ENCODE data around the gene ANO10. TPM values are rescaled to one million over a fixed set of nuclear protein-coding genes. Genes with fewer than 3 reads are reported as not detected.
A peak's percentile ranks its signal among the peaks of the same experiment; 100 is the strongest.

The ANO10 gene
- polyA plus RNA-seq, 3 donors = 11.2 to 24.8 (median 21.6) TPM

- peak overlapping the region in 1 of 3 experiments; percentile 17 for H3K4me3 ChIP-seq (replicated peaks in 1 of 3; ENCODE audit: low read depth in 2 of 3, low read length in 3 of 3)
- DNase-seq = no peak
- intact Hi-C loops (cut with micrococcal nuclease) = no loop called here
- peaks cover 84 to 93% of the 10 kb centered on the region in 2 donors for H3K36me3 ChIP-seq (replicated peaks in 1 of 2; ENCODE audit: control insufficient read depth in 1 of 2, insufficient read depth in 2 of 2, low read length in 2 of 2)
- Mint-ChIP-seq H3K9me3 (peaks cover 23 to 48% (median 40%) of the 10 kb centered on the region in 7 donors), H3K4me1 (peaks cover 4% of the 10 kb centered on the region), H3K36me3 (peaks cover 79 to 94% of the 10 kb centered on the region in 2 donors), H3K27me3 (ENCODE audit: low read depth in 3 of 3) (no peaks in the 10 kb centered on the region), H3K27ac (no peak overlapping the region), H3K4me3 (no peak overlapping the region)
- H2AFZ ChIP-seq (ENCODE audit: insufficient read depth, low read depth, low read length, poor library complexity, severe bottlenecking) = no peak overlapping the region
- H3K79me2 ChIP-seq (ENCODE audit: insufficient read depth, low read length) = peaks cover 84% of the 10 kb centered on the region
- no peak overlapping the region for H3K27ac ChIP-seq (ENCODE audit: low read depth in 1 of 2, low read length in 2 of 2)
- H3K27me3 ChIP-seq (ENCODE audit: control insufficient read depth in 2 of 2, insufficient read depth in 2 of 2, low read length in 2 of 2) = no peaks in the 10 kb centered on the region
- peaks cover 30 to 41% of the 10 kb centered on the region in 2 donors for H3K9me3 ChIP-seq (replicated peaks in 1 of 2; ENCODE audit: control insufficient read depth in 1 of 2, insufficient read depth in 1 of 2, low read length in 2 of 2)
- WGBS (ENCODE audit: insufficient coverage) = no CpG with 5 or more reads among the region's 2 CpGs
- no peak for TF ChIP-seq CTCF (IDR thresholded peaks at IDR 0.05)
- peaks cover 51% of the 10 kb centered on the region for H4K20me1 ChIP-seq (ENCODE audit: insufficient read depth, low read length)
- H3K4me1 ChIP-seq (ENCODE audit: control insufficient read depth in 1 of 2, insufficient read depth in 2 of 2, low read length in 2 of 2) = no peaks in the 10 kb centered on the region
- no peak overlapping the region for H3K4me2 ChIP-seq (replicated peaks; ENCODE audit: extremely low read depth, low read length, poor library complexity, severe bottlenecking)
- H3K9ac ChIP-seq (ENCODE audit: insufficient read depth, low read length, poor library complexity, severe bottlenecking) = no peak overlapping the region
Measured at GRCh38 chr3:43338295-43338694, 283.5 kb downstream of the ANO10 start.

GRCh38 chr3:43335799-43336198 lies 286.0 kb downstream of the ANO10 start:
- Histone ChIP-seq H3K9ac (ENCODE audit: insufficient read depth, low read length, poor library complexity, severe bottlenecking) (no peak overlapping the region), H3K4me2 (replicated peaks; ENCODE audit: extremely low read depth, low read length, poor library complexity, severe bottlenecking) (no peak overlapping the region), H3K9me3 (replicated peaks in 1 of 2; ENCODE audit: control insufficient read depth in 1 of 2, insufficient read depth in 1 of 2, low read length in 2 of 2) (peaks cover 30 to 41% of the 10 kb centered on the region in 2 donors), H3K4me1 (ENCODE audit: control insufficient read depth in 1 of 2, insufficient read depth in 2 of 2, low read length in 2 of 2) (peaks cover 0 to 7% of the 10 kb centered on the region in 2 donors), H3K79me2 (ENCODE audit: insufficient read depth, low read length) (peaks cover 97% of the 10 kb centered on the region), H3K27me3 (ENCODE audit: control insufficient read depth in 2 of 2, insufficient read depth in 2 of 2, low read length in 2 of 2) (no peaks in the 10 kb centered on the region), H4K20me1 (ENCODE audit: insufficient read depth, low read length) (peaks cover 54% of the 10 kb centered on the region), H2AFZ (ENCODE audit: insufficient read depth, low read depth, low read length, poor library complexity, severe bottlenecking) (no peak overlapping the region), H3K27ac (ENCODE audit: low read depth in 1 of 2, low read length in 2 of 2) (no peak overlapping the region), H3K4me3 (replicated peaks in 1 of 3; ENCODE audit: low read depth in 2 of 3, low read length in 3 of 3) (peak overlapping the region in 1 of 3 experiments; percentile 10), H3K36me3 (replicated peaks in 1 of 2; ENCODE audit: control insufficient read depth in 1 of 2, insufficient read depth in 2 of 2, low read length in 2 of 2) (peaks cover 67 to 83% of the 10 kb centered on the region in 2 donors)
- Mint-ChIP-seq H3K36me3 (peaks cover 69 to 85% of the 10 kb centered on the region in 2 donors), H3K27ac (no peak overlapping the region), H3K4me1 (peaks cover 8% of the 10 kb centered on the region), H3K27me3 (ENCODE audit: low read depth in 3 of 3) (no peaks in the 10 kb centered on the region), H3K4me3 (no peak overlapping the region), H3K9me3 (peaks cover 23 to 48% (median 40%) of the 10 kb centered on the region in 7 donors)
- no CpG with 5 or more reads among the region's 1 CpG for WGBS (ENCODE audit: insufficient coverage)
- intact Hi-C loops (cut with micrococcal nuclease) = no loop called here
- DNase-seq = no peak
- no peak for TF ChIP-seq CTCF (IDR thresholded peaks at IDR 0.05)
